Stomach (tissue), 9 donors: Measurements from ENCODE around the gene KLRG1. TPM values are rescaled to one million over a fixed set of nuclear protein-coding genes. Genes with fewer than 3 reads are reported as not detected.

ENCODE experiments used
- DNase-seq, 2 donors: peaks; one replicate each; pipeline versions ENCODE4 v3.0.0 to v3.0.0-alpha.2; 2013 to 2019
- H3K27ac ChIP-seq, 5 donors: fragments of 200-600 bp in 4 of 5; sonication (generic) in 4 of 5; one replicate each; pipeline ENCODE4 v1.5.1; 2013 to 2019; ENCODE audit warnings: mild to moderate bottlenecking in 1 of 5, moderate library complexity in 1 of 5
- H3K27me3 ChIP-seq, 3 donors: fragments of 200-600 bp; sonication (generic); one replicate each; pipeline ENCODE4 v1.5.1; 2017 to 2019; ENCODE audit warnings: mixed run types in 1 of 3
- H3K36me3 ChIP-seq, 4 donors: fragments of 200-600 bp; sonication (generic); 1 replicate in 3 of 4; 2 replicates in 1 of 4; pipeline ENCODE4 v1.5.1; 2016 to 2019
- H3K4me1 ChIP-seq, 4 donors: fragments of 200-600 bp; sonication (generic); one replicate each; pipeline ENCODE4 v1.5.1; 2016 to 2019
- H3K4me3 ChIP-seq, 4 donors: fragments of 200-600 bp; sonication (generic) in 3 of 4; one replicate each; pipeline ENCODE4 v1.5.1; 2016 to 2019; ENCODE audit warnings: mild to moderate bottlenecking in 1 of 4
- H3K9me3 ChIP-seq, 4 donors: fragments of 200-600 bp; sonication (generic); one replicate each; pipeline ENCODE4 v1.5.1; 2016 to 2019
- CTCF ChIP-seq, 7 experiments: fragments of 450-650 bp in 4 of 7; fragments of 200-600 bp in 3 of 7; sonication (generic) in 3 of 7; IDR thresholded peaks; one replicate each; pipeline ENCODE4 v1.5.1; 2016 to 2019; ENCODE audit warnings: antibody characterized with exemption in 7 of 7, control low read depth in 2 of 7, mild to moderate bottlenecking in 1 of 7
- EP300 ChIP-seq: sonication (generic); formaldehyde crosslinking; IDR thresholded peaks from one replicate; pipeline ENCODE4 v1.6.1; 2017; ENCODE audit warnings: antibody characterized with exemption
- POLR2A ChIP-seq, 4 donors: fragments of 450-650 bp; IDR thresholded peaks; one replicate each; pipeline ENCODE4 v1.6.1; 2016; ENCODE audit warnings: antibody characterized with exemption in 4 of 4, control low read depth in 2 of 4, mild to moderate bottlenecking in 1 of 4, moderate library complexity in 1 of 4
- POLR2AphosphoS5 ChIP-seq, 3 donors: sonication (generic); formaldehyde crosslinking; IDR thresholded peaks; one replicate each; pipeline ENCODE4 v1.6.1; 2016; ENCODE audit warnings: antibody characterized with exemption in 3 of 3
- WGBS, 5 donors: extraction: QIAGEN DNeasy Blood & Tissue Kit in 3 of 5; methylation state at CpG; one replicate each; pipeline versions ENCODE4 v1.1.5 to v1.1.7; 2013 to 2018; 5-methylcytosine and 5-hydroxymethylcytosine counted together
- intact Hi-C: fragments of 100-400 bp; cut with DNase I; formaldehyde crosslinking; loops from one replicate; pipeline ENCODE4 v1.15.1; 2023; ENCODE audit warnings: low total_unique reads
- polyA plus RNA-seq, 3 donors: library from polyadenylated mRNA; stranded (reverse); fragments of 200-250 nt; gene quantifications; one replicate each; pipeline ENCODE4 v1.2.3, GENCODE V29; 2013
- total RNA-seq, 5 donors: library from RNA; depleted of rRNA; stranded (reverse); fragments of >200 nt; gene quantifications; one replicate each; pipeline versions ENCODE4 v1.1.0 to v1.2.3, GENCODE V29; 2014 to 2016
- donor health status: healthy with polysubstance abuse.
- donor health status: Bipolar disorder and iron deficiency.
- donor health status: healthy.

The KLRG1 gene
- total and polyA plus RNA-seq, 8 donors: 0.40 to 2.9 (median 1.4) TPM; not detected in 2

DNA sequence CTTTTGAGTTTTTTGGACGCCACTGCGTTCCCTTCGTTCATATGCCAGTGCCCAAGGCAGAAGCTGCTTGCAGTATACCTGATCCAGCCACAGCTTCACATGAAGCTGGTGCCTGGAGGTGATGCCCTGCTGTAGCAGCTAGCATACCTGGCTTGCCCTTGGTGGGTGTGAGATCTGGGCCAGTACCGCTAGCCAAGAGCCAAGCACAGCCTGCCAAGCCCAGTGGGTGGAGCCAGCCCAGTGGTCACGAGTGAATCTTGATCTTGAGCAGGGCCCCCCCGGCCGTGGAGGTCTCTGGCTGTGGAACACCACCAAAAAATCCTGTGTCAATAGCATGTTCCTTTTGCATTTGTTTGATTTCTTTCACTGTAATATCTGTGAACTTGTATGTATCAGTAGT lies 32.6 kb upstream of the KLRG1 start:
- Histone ChIP-seq H3K4me1 (no peaks in the 10 kb centered on the region), H3K27me3 (no peaks in the 10 kb centered on the region), H3K27ac (no peak overlapping the region), H3K36me3 (no peaks in the 10 kb centered on the region), H3K4me3 (no peak overlapping the region), H3K9me3 (no peaks in the 10 kb centered on the region)
- DNase-seq: no peak
- 78 to 96% (median 86%) methylated on average over 7 of the region's 7 CpGs for WGBS, 5 donors
- TF ChIP-seq POLR2A (IDR thresholded peaks at IDR 0.05) (no peak), EP300 (no peak), CTCF (IDR thresholded peaks at IDR 0.05) (no peak), POLR2AphosphoS5 (IDR thresholded peaks at IDR 0.05) (no peak)
- intact Hi-C loops: no loop called here

- H3K27ac ChIP-seq: no peak overlapping the region
- no peak overlapping the region for H3K4me3 ChIP-seq
- no peaks in the 10 kb centered on the region for H3K27me3 ChIP-seq
- no peak for TF ChIP-seq POLR2A (IDR thresholded peaks at IDR 0.05)
- TF ChIP-seq CTCF (IDR thresholded peaks at IDR 0.05): no peak
- TF ChIP-seq POLR2AphosphoS5 (IDR thresholded peaks at IDR 0.05): no peak
- no peak for TF ChIP-seq EP300
- H3K36me3 ChIP-seq: no peaks in the 10 kb centered on the region
- DNase-seq: no peak
- no peaks in the 10 kb centered on the region for H3K9me3 ChIP-seq
- intact Hi-C loops: no loop called here
- H3K4me1 ChIP-seq: no peaks in the 10 kb centered on the region
- WGBS, 5 donors: 72 to 81% (median 74%) methylated on average over 4 of the region's 4 CpGs
Observed at GRCh38 chr12:8957561-8957960, 31.8 kb upstream of the KLRG1 start.

DNA sequence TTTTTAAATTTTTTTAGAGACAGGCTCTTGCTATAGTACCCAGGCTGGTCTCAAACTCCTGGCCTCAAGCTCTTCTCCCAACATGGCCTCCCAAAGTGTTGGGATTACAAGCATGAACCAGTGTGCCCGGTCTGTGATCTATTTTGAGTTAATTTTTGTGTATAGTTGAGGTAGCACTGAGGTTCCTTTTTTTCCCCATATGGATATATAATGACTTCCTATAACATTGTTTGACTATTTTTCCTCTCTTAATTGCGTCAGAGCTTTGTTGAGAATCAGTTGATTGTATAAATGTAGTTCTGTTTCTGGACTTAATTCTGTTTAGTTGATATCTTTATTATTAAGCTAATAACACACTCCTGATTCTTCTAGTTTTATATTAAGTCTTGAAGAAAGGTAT lies 31.3 kb upstream of the KLRG1 start:
- Histone ChIP-seq H3K27ac (no peak overlapping the region), H3K4me3 (no peak overlapping the region), H3K36me3 (no peaks in the 10 kb centered on the region), H3K27me3 (no peaks in the 10 kb centered on the region), H3K4me1 (no peaks in the 10 kb centered on the region), H3K9me3 (no peaks in the 10 kb centered on the region)
- intact Hi-C loops: no loop called here
- TF ChIP-seq CTCF (IDR thresholded peaks at IDR 0.05): no peak
- no peak for TF ChIP-seq POLR2AphosphoS5 (IDR thresholded peaks at IDR 0.05)
- no peak for TF ChIP-seq EP300
- no peak for TF ChIP-seq POLR2A (IDR thresholded peaks at IDR 0.05)
- WGBS, 5 donors: 45 to 74% (median 71%) methylated on average over 2 of the region's 2 CpGs
- DNase-seq: no peak

DNA sequence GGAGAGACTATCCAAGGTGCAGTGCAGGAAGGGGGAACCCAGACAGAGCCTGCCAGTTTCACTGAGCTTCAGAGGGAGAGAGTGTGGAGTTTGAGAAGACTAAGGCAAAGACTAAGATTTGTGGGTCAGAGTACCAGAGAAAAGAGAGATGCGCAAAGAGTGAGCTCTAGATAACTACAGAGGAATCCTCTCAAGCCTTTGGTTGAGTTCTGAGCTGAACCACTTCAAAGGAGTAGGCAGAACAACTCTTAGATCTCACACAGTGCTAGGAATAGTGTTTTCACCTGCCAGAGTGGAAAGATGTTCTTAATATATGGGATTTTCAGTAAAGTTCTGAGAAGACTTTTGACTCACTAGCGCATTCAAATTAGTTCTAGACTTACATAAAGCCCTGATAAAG lies 29.2 kb upstream of the KLRG1 start:
- H3K9me3 ChIP-seq: no peaks in the 10 kb centered on the region
- no peak overlapping the region for H3K27ac ChIP-seq
- intact Hi-C loops: no loop called here
- WGBS, 5 donors: 93 to 99% (median 96%) methylated on average over 2 of the region's 2 CpGs
- no peaks in the 10 kb centered on the region for H3K4me1 ChIP-seq
- TF ChIP-seq POLR2A (IDR thresholded peaks at IDR 0.05): no peak
- TF ChIP-seq POLR2AphosphoS5 (IDR thresholded peaks at IDR 0.05): no peak
- TF ChIP-seq CTCF (IDR thresholded peaks at IDR 0.05): no peak
- TF ChIP-seq EP300: no peak
- no peak overlapping the region for H3K4me3 ChIP-seq
- no peaks in the 10 kb centered on the region for H3K36me3 ChIP-seq
- no peaks in the 10 kb centered on the region for H3K27me3 ChIP-seq
- no peak for DNase-seq
